H1 (cell line): ENCODE results near the gene ASAP3.

ENCODE experiments used
- MAX ChIP-seq: IDR thresholded peaks from 2 replicates; pipeline ENCODE4 v1.6.1; 2012; ENCODE audit warnings: inconsistent platforms
- NRF1 ChIP-seq: IDR thresholded peaks from 2 replicates; pipeline ENCODE4 v1.6.1; 2011; ENCODE audit warnings: mild to moderate bottlenecking, low read depth, low read length, improper control_type of control experiment

GRCh38 chr1:23514111-23514679 lies 30.2 kb upstream of the ASAP3 start:
- TF ChIP-seq MAX (no peak), NRF1 (no peak)
